ENCODE data around the gene AXDND1.
"Not testable (repeated sequence)": the region's sequence is repeated elsewhere in the genome, so short reads cannot be mapped to it uniquely, and the experiment has no call there.

AXDND1 gene

DNA sequence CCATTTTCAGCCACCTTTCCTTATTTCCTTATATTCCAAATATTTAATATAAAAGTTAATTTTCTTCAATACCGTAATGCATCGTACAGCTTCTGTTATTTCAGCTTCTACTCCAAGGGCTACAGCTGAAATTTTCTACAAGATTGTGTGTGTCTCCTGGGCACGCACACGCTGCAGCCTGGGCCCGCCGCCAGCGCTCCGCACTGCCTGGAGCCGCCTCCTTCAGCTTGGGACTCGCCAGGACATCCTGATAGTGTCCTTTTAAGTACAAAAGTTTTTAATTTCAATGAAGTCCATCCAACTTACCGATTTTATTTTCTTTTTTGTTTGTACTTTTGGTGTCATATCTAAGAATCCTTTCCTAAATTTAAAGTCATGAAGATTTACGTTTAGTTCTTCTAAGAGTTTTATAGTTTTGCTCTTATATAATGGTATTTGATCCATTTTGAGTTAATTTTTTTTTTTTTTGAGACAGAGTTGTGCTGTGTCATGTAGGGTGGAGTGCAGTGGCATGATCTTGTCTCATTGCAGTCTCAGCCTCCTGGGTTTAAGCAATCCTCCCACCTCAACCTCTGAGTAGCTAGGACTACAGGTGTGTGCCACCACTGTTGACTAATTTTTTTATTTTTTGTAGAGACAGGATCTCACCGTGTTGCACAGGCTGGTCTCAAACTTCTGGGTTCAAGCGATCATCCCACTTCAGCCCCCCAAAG lies 82.8 kb downstream of the AXDND1 start:
- no peak for TF ChIP-seq POLR2AphosphoS5 (IDR thresholded peaks at IDR 0.05; ENCODE audit: low read depth)
- TF ChIP-seq GABPA (IDR thresholded peaks at IDR 0.05; ENCODE audit: low read depth): no peak
- TF ChIP-seq, protein P1, sequence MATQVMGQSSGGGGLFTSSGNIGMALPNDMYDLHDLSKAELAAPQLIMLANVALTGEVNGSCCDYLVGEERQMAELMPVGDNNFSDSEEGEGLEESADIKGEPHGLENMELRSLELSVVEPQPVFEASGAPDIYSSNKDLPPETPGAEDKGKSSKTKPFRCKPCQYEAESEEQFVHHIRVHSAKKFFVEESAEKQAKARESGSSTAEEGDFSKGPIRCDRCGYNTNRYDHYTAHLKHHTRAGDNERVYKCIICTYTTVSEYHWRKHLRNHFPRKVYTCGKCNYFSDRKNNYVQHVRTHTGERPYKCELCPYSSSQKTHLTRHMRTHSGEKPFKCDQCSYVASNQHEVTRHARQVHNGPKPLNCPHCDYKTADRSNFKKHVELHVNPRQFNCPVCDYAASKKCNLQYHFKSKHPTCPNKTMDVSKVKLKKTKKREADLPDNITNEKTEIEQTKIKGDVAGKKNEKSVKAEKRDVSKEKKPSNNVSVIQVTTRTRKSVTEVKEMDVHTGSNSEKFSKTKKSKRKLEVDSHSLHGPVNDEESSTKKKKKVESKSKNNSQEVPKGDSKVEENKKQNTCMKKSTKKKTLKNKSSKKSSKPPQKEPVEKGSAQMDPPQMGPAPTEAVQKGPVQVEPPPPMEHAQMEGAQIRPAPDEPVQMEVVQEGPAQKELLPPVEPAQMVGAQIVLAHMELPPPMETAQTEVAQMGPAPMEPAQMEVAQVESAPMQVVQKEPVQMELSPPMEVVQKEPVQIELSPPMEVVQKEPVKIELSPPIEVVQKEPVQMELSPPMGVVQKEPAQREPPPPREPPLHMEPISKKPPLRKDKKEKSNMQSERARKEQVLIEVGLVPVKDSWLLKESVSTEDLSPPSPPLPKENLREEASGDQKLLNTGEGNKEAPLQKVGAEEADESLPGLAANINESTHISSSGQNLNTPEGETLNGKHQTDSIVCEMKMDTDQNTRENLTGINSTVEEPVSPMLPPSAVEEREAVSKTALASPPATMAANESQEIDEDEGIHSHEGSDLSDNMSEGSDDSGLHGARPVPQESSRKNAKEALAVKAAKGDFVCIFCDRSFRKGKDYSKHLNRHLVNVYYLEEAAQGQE (IDR thresholded peaks at IDR 0.05; ENCODE audit: insufficient replicate concordance, low read depth): no peak
- TF ChIP-seq, protein P2, sequence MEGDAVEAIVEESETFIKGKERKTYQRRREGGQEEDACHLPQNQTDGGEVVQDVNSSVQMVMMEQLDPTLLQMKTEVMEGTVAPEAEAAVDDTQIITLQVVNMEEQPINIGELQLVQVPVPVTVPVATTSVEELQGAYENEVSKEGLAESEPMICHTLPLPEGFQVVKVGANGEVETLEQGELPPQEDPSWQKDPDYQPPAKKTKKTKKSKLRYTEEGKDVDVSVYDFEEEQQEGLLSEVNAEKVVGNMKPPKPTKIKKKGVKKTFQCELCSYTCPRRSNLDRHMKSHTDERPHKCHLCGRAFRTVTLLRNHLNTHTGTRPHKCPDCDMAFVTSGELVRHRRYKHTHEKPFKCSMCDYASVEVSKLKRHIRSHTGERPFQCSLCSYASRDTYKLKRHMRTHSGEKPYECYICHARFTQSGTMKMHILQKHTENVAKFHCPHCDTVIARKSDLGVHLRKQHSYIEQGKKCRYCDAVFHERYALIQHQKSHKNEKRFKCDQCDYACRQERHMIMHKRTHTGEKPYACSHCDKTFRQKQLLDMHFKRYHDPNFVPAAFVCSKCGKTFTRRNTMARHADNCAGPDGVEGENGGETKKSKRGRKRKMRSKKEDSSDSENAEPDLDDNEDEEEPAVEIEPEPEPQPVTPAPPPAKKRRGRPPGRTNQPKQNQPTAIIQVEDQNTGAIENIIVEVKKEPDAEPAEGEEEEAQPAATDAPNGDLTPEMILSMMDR (IDR thresholded peaks at IDR 0.05; ENCODE audit: insufficient read depth, low read length): no peak
- no peak for TF ChIP-seq SPI1 (IDR thresholded peaks at IDR 0.05; ENCODE audit: borderline replicate concordance, low read depth)
- H3K27me3 ChIP-seq (ENCODE audit: insufficient read depth, poor library complexity, severe bottlenecking): peaks cover 9% of the 10 kb centered on the region
- no peak overlapping the region for H3K27ac ChIP-seq (replicated peaks)
- H3K4me3 ChIP-seq (replicated peaks; ENCODE audit: insufficient read depth, low read length): no peak overlapping the region
- no peak for DNase-seq (ENCODE audit: low read depth in 1 of 2, low spot score in 1 of 2)

DNA sequence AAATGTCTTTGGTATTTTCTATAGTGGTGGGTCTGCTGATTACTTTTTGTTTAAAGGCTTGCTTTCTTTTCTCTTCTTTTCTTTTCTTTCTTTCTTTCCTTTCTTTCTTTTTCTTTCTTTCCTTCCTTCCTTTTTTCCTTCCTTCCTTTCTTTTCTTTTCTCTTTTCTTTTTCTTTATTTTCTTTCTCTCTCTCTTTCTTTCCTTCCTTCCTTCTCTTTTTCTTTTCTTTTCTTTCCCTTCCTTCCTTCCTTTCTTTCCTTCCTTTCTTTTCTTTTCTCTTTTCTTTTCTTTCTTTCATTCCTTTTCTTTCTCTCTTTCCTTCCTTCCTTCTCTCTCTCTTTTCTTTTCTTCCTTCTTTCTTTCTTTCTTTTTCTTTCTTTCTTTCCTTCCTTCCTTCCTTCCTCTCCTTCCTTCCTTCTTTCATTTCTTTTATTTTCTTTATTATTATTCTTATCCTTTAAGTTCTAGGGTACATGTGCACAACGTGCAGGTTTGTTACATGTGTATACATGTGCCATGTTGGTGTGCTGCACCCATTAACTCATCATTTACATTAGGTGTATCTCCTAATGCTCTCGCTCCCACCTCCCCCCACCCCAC lies 93.9 kb downstream of the AXDND1 start:
- H3K27ac ChIP-seq (replicated peaks); H3K27me3 ChIP-seq (ENCODE audit: insufficient read depth, poor library complexity, severe bottlenecking); DNase-seq (ENCODE audit: low read depth in 1 of 2, low spot score in 1 of 2); H3K4me3 ChIP-seq (replicated peaks; ENCODE audit: insufficient read depth, low read length): not testable (repeated sequence)

DNA sequence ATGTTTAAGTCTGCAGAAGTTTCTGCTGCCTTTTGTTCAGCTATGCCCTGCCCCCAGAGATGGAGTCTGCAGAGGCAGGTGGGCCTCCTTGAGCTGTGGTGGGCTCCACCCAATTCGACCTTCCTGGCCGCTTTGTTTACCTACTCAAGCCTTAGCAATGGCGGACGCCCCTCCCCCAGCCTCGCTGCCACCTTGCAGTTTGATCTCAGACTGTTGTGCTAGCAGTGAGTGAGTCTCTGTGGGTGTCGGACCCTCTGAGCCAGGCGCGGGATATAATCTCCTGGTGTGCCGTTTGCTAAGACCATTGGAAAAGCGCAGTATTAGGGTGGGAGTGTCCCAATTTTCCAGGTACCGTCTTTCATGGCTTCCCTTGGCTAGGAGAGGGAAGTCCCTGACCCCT lies 99.9 kb downstream of the AXDND1 start:
- H3K27ac ChIP-seq (replicated peaks); H3K27me3 ChIP-seq (ENCODE audit: insufficient read depth, poor library complexity, severe bottlenecking); H3K4me3 ChIP-seq (replicated peaks; ENCODE audit: insufficient read depth, low read length); DNase-seq (ENCODE audit: low read depth in 1 of 2, low spot score in 1 of 2): not testable (repeated sequence)

DNA sequence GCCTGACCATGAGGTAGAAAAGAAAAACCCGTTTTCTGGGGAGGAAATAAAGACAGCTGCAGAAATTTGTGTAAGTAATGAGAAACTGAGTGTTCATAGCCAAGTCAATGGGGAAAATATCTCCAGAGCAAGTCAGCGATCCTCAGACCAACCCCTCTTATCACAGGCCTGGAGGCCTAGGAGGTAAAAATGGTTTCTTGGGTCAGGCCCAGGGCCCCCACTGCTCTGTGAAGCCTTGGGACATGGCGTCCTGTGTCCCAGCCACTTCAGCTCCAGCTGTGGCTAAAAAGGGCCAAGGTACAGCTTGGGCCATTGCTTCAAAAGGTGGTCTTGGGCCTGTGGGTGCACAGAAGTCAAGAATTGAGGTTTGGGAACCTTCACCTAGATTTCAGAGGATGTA lies 108.9 kb downstream of the AXDND1 start:
- Histone ChIP-seq H3K4me3 (replicated peaks; ENCODE audit: insufficient read depth, low read length) (no peak overlapping the region), H3K27me3 (ENCODE audit: insufficient read depth, poor library complexity, severe bottlenecking) (no peaks in the 10 kb centered on the region), H3K27ac (replicated peaks) (no peak overlapping the region)
- no peak for DNase-seq (ENCODE audit: low read depth in 1 of 2, low spot score in 1 of 2)
- TF ChIP-seq SPI1 (IDR thresholded peaks at IDR 0.05; ENCODE audit: borderline replicate concordance, low read depth) (no peak), GABPA (IDR thresholded peaks at IDR 0.05; ENCODE audit: low read depth) (no peak), POLR2AphosphoS5 (IDR thresholded peaks at IDR 0.05; ENCODE audit: low read depth) (no peak)
- TF ChIP-seq, protein P1 (IDR thresholded peaks at IDR 0.05; ENCODE audit: insufficient replicate concordance, low read depth): no peak
- TF ChIP-seq, protein P2 (IDR thresholded peaks at IDR 0.05; ENCODE audit: insufficient read depth, low read length): no peak

DNA sequence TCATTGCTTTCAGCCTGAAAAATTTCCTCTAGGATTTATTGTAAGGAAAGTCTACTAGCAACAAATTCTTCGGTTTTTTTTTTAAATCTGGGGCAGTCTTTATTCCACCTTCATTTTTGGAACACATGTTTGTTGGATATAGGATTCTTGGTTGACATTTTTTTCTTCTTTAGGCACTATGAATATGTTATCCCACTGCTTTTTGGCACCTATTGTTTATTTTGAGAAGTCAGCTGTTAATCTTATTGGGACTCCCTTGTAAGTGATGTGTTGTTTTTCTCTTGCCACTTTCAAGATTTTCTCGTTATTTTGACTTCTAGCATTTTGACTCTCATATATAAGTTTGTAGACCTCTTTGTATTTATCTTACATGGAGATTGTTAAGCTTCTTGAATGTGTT lies 110.7 kb downstream of the AXDND1 start:
- Histone ChIP-seq H3K4me3 (replicated peaks; ENCODE audit: insufficient read depth, low read length) (no peak overlapping the region), H3K27me3 (ENCODE audit: insufficient read depth, poor library complexity, severe bottlenecking) (no peaks in the 10 kb centered on the region), H3K27ac (replicated peaks) (no peak overlapping the region)
- no peak for DNase-seq (ENCODE audit: low read depth in 1 of 2, low spot score in 1 of 2)
- TF ChIP-seq, protein P2 (IDR thresholded peaks at IDR 0.05; ENCODE audit: insufficient read depth, low read length): no peak
- no peak for TF ChIP-seq SPI1 (IDR thresholded peaks at IDR 0.05; ENCODE audit: borderline replicate concordance, low read depth)
- no peak for TF ChIP-seq POLR2AphosphoS5 (IDR thresholded peaks at IDR 0.05; ENCODE audit: low read depth)
- TF ChIP-seq GABPA (IDR thresholded peaks at IDR 0.05; ENCODE audit: low read depth): no peak
- TF ChIP-seq, protein P1 (IDR thresholded peaks at IDR 0.05; ENCODE audit: insufficient replicate concordance, low read depth): no peak

Measured in HL-60 (cell line).